HEK293 (cell line): ENCODE measurements around the gene CDK11B.

Experiments used
- CTCF ChIA-PET: fragments of 350-600 bp; formaldehyde crosslinking; extraction: SDS; loops from one replicate; lab custom pipeline; 2021; ENCODE audit warnings: antibody characterized with exemption; lab: Yijun Ruan, JAX
- POLR2A ChIA-PET: fragments of 300-600 bp; formaldehyde crosslinking; extraction: SDS; loops from one replicate; lab custom pipeline; 2020; ENCODE audit warnings: antibody characterized with exemption, inconsistent platforms; lab: Yijun Ruan, JAX
- H3K27ac ChIP-seq: fragments of 200-500 bp; sonication (Bioruptor generic); 2 replicates; pipeline ENCODE4 v1.5.1; 2014; ENCODE audit warnings: low read depth, low read length, control low read depth, inconsistent platforms; ENCODE audit errors: extremely low read depth
- H3K36me3 ChIP-seq, 2 experiments: fragments of 200-500 bp in 1 of 2; sonication (Bioruptor generic) in 1 of 2; 1 replicate in 1 of 2; 2 replicates in 1 of 2; pipeline ENCODE4 v1.5.1; 2014 to 2017; ENCODE audit warnings: inconsistent platforms in 2 of 2, low read length in 2 of 2; ENCODE audit not compliant: control insufficient read depth in 2 of 2, insufficient read depth in 1 of 2
- H3K4me1 ChIP-seq: fragments of 200-500 bp; sonication (Bioruptor generic); 2 replicates; pipeline ENCODE4 v1.5.1; 2014; ENCODE audit warnings: mild to moderate bottlenecking, low read length, inconsistent platforms; ENCODE audit not compliant: control insufficient read depth, insufficient read depth
- H3K4me3 ChIP-seq: 2 replicates; pipeline ENCODE4 v1.5.1; 2011; ENCODE audit warnings: low read depth, mild to moderate bottlenecking, control low read depth, low read length, moderate library complexity
- H3K9me3 ChIP-seq: fragments of 200-500 bp; sonication (Bioruptor generic); 2 replicates; pipeline ENCODE4 v1.5.1; 2014; ENCODE audit warnings: low read depth, low read length, inconsistent platforms; ENCODE audit not compliant: control insufficient read depth, insufficient read depth
- AEBP2 ChIP-seq: fragments of 450-650 bp; formaldehyde crosslinking; IDR thresholded peaks from 2 replicates; pipeline ENCODE4 v1.5.1; 2016; ENCODE audit warnings: missing biosample characterization, missing genetic modification characterization, borderline replicate concordance
- CTCF ChIP-seq: fragments of 450-650 bp; formaldehyde crosslinking; IDR thresholded peaks from 2 replicates; pipeline ENCODE4 v1.5.1; 2016; ENCODE audit warnings: missing biosample characterization, missing genetic modification characterization
- GLIS1 ChIP-seq: fragments of 450-650 bp; formaldehyde crosslinking; IDR thresholded peaks from 2 replicates; pipeline ENCODE4 v1.5.1; 2016; ENCODE audit warnings: missing biosample characterization, missing genetic modification characterization
- HIC1 ChIP-seq: fragments of 450-650 bp; formaldehyde crosslinking; IDR thresholded peaks from 2 replicates; pipeline ENCODE4 v1.5.1; 2016; ENCODE audit warnings: missing biosample characterization, missing genetic modification characterization
- HOXA7 ChIP-seq: sonication (generic); formaldehyde crosslinking; IDR thresholded peaks from 2 replicates; pipeline ENCODE4 v1.8.1; 2022; ENCODE audit warnings: missing genetic modification reagents, borderline replicate concordance
- KLF1 ChIP-seq: fragments of 450-650 bp; formaldehyde crosslinking; IDR thresholded peaks from 2 replicates; pipeline ENCODE4 v1.5.1; 2016; ENCODE audit warnings: missing biosample characterization, missing genetic modification characterization
- KLF17 ChIP-seq: fragments of 450-650 bp; formaldehyde crosslinking; IDR thresholded peaks from 2 replicates; pipeline ENCODE4 v1.5.1; 2016; ENCODE audit warnings: missing biosample characterization, missing genetic modification characterization
- PRDM10 ChIP-seq: fragments of 450-650 bp; formaldehyde crosslinking; IDR thresholded peaks from 2 replicates; pipeline ENCODE4 v1.5.1; 2016; ENCODE audit warnings: missing biosample characterization, missing genetic modification characterization
- SALL2 ChIP-seq: fragments of 450-650 bp; formaldehyde crosslinking; IDR thresholded peaks from 2 replicates; pipeline ENCODE4 v1.5.0; 2017; ENCODE audit warnings: missing biosample characterization, mild to moderate bottlenecking, missing genetic modification characterization, borderline replicate concordance
- ZBTB44 ChIP-seq: fragments of 450-650 bp; IDR thresholded peaks from 2 replicates; pipeline ENCODE4 v1.5.1; 2018; ENCODE audit warnings: missing biosample characterization, mild to moderate bottlenecking, missing genetic modification characterization
- ZNF114 ChIP-seq: fragments of 450-650 bp; formaldehyde crosslinking; IDR thresholded peaks from 2 replicates; pipeline ENCODE4 v1.5.0; 2017; ENCODE audit warnings: missing biosample characterization, missing genetic modification characterization
- ZNF174 ChIP-seq: fragments of 450-650 bp; formaldehyde crosslinking; IDR thresholded peaks from 2 replicates; pipeline ENCODE4 v1.5.0; 2017; ENCODE audit warnings: missing biosample characterization, mild to moderate bottlenecking, missing genetic modification characterization
- ZNF223 ChIP-seq: fragments of 450-650 bp; formaldehyde crosslinking; IDR thresholded peaks from 2 replicates; pipeline ENCODE4 v1.5.1; 2016; ENCODE audit warnings: missing biosample characterization, missing genetic modification characterization
- ZNF324 ChIP-seq: fragments of 450-650 bp; formaldehyde crosslinking; IDR thresholded peaks from 2 replicates; pipeline ENCODE4 v1.5.1; 2016; ENCODE audit warnings: missing biosample characterization, missing genetic modification characterization
- ZNF391 ChIP-seq: fragments of 450-650 bp; formaldehyde crosslinking; IDR thresholded peaks from 2 replicates; pipeline ENCODE4 v1.5.1; 2016; ENCODE audit warnings: low read depth, missing biosample characterization, missing genetic modification characterization, borderline replicate concordance
- ZNF513 ChIP-seq: fragments of 450-650 bp; IDR thresholded peaks from 2 replicates; pipeline ENCODE4 v1.5.1; 2018; ENCODE audit warnings: missing biosample characterization, missing genetic modification characterization
- ZNF600 ChIP-seq: fragments of 450-650 bp; formaldehyde crosslinking; IDR thresholded peaks from 2 replicates; pipeline ENCODE4 v1.5.1; 2016; ENCODE audit warnings: missing biosample characterization, missing genetic modification characterization
- ZNF704 ChIP-seq: fragments of 450-650 bp; formaldehyde crosslinking; IDR thresholded peaks from 2 replicates; pipeline ENCODE4 v1.5.1; 2016; ENCODE audit warnings: missing biosample characterization, missing genetic modification characterization
- ZNF791 ChIP-seq: fragments of 450-650 bp; formaldehyde crosslinking; IDR thresholded peaks from 2 replicates; pipeline ENCODE4 v1.5.1; 2016; ENCODE audit warnings: missing biosample characterization, missing genetic modification characterization
- ZSCAN16 ChIP-seq: fragments of 450-650 bp; formaldehyde crosslinking; IDR thresholded peaks from 2 replicates; pipeline ENCODE4 v1.5.1; 2016; ENCODE audit warnings: missing biosample characterization, missing genetic modification characterization

The CDK11B gene

GRCh38 chr1:1598051-1598719 lies 60.6 kb downstream of the CDK11B start (continued):
- TF ChIP-seq ZNF174 (no peak), AEBP2 (tag by site-specific recombination) (no peak), ZNF391 (tag by site-specific recombination) (no peak), ZSCAN16 (tag by site-specific recombination) (no peak), ZNF791 (tag by site-specific recombination) (no peak), ZNF513 (tag by site-specific recombination) (no peak), PRDM10 (tag by site-specific recombination) (no peak), HOXA7 (CRISPR knock-in tag) (no peak), ZBTB44 (tag by site-specific recombination) (no peak), SALL2 (no peak)

GRCh38 chr1:1597275-1597930 lies 61.4 kb downstream of the CDK11B start:
- Histone ChIP-seq H3K4me3 (no peak overlapping the region), H3K27ac (no peak overlapping the region), H3K4me1 (peaks cover 6% of the 10 kb centered on the region; the same call in 1 of the 2 replicates), H3K9me3 (no peaks in the 10 kb centered on the region), H3K36me3 (no peaks in the 10 kb centered on the region)
- CTCF ChIA-PET, result interaction anchor here (0.6 to 1.6 kb wide), 4 partner anchors 11 to 31 kb away, joined by 3 to 6 read pairs (median 4); no protein-coding TSS in a partner anchor
- POLR2A ChIA-PET, result interaction anchor here (0.8 kb wide), 1 partner anchor 22 kb away, joined by 4 read pairs; no protein-coding TSS in a partner anchor
- peak; percentile 58 for TF ChIP-seq CTCF (tag by site-specific recombination)
- TF ChIP-seq ZNF704 (tag by site-specific recombination), result no peak
- TF ChIP-seq KLF1 (tag by site-specific recombination), result no peak
- no peak for TF ChIP-seq ZNF324
- TF ChIP-seq HIC1 (tag by site-specific recombination), result peak; percentile 54
- peak; percentile 42; the same call in 1 of the 2 replicates for TF ChIP-seq KLF17 (tag by site-specific recombination)
- peak; percentile 52 for TF ChIP-seq GLIS1 (tag by site-specific recombination)
- peak; percentile 68; the same call in 1 of the 2 replicates for TF ChIP-seq ZNF223 (tag by site-specific recombination)
- no peak for TF ChIP-seq ZNF114 (tag by site-specific recombination)
- peak; percentile 76 for TF ChIP-seq ZNF600 (tag by site-specific recombination)
